ENCODE data around the gene RNU2-1.

GRCh38 chr17:43213545-43213944, 20.2 kb downstream of the RNU2-1 start:
- no peak for TF ChIP-seq CTCF (IDR thresholded peaks at IDR 0.05)
- no peak for TF ChIP-seq POLR2A (IDR thresholded peaks at IDR 0.05)
- no peak for TF ChIP-seq POLR2AphosphoS5 (IDR thresholded peaks at IDR 0.05)
